ENCODE data around the gene OGFOD1. TPM values are rescaled to one million over a fixed set of nuclear protein-coding genes. Genes with fewer than 3 reads are reported as not detected.
A peak's percentile ranks its signal among the peaks of the same experiment; 100 is the strongest.

The OGFOD1 gene
- total and polyA plus RNA-seq, 2 of the 13 experiments (the other 11 are each of a cell fraction or from before 2014, with no cell fraction given) = 35.2 to 81.3 TPM

- no peak for TF ChIP-seq ZFP36 (IDR thresholded peaks at IDR 0.05; ENCODE audit: borderline replicate concordance, low read depth, low read length, partially characterized antibody)
- 0 out of 2 replicates have a peak, but pooled peaks have one; percentile 52 for TF ChIP-seq ZC3H13 (CRISPR knock-in tag; IDR thresholded peaks at IDR 0.05)
- TF ChIP-seq ZNF333 (CRISPR knock-in tag; IDR thresholded peaks at IDR 0.05; ENCODE audit: borderline replicate concordance) = no peak
- no peak for TF ChIP-seq YEATS4 (CRISPR knock-in tag; IDR thresholded peaks at IDR 0.05; ENCODE audit: borderline replicate concordance)
- no peak for TF ChIP-seq ZNF577 (CRISPR knock-in tag; IDR thresholded peaks at IDR 0.05; ENCODE audit: borderline replicate concordance, low read depth)
- no peak for TF ChIP-seq GLMP (CRISPR knock-in tag; IDR thresholded peaks at IDR 0.05; ENCODE audit: borderline replicate concordance)
- no peak for TF ChIP-seq ZNF576 (CRISPR knock-in tag; IDR thresholded peaks at IDR 0.05)
- no peak for TF ChIP-seq MATR3 (CRISPR knock-in tag; IDR thresholded peaks at IDR 0.05)
- no peak for TF ChIP-seq SIN3B (IDR thresholded peaks at IDR 0.05; ENCODE audit: low read length)
- peak; percentile 64 for TF ChIP-seq ZNF770 (CRISPR knock-in tag; IDR thresholded peaks at IDR 0.05)
- TF ChIP-seq REXO4 (CRISPR knock-in tag; IDR thresholded peaks at IDR 0.05; ENCODE audit: borderline replicate concordance) = no peak
- TF ChIP-seq ZNF784 (CRISPR knock-in tag; IDR thresholded peaks at IDR 0.05; ENCODE audit: borderline replicate concordance) = no peak
- TF ChIP-seq SCMH1 (CRISPR knock-in tag; IDR thresholded peaks at IDR 0.05; ENCODE audit: borderline replicate concordance) = no peak
- peak; percentile 29; the same call in 1 of the 2 replicates for TF ChIP-seq ZSCAN31 (CRISPR knock-in tag; IDR thresholded peaks at IDR 0.05; ENCODE audit: low read depth)
- no peak for TF ChIP-seq NKX3-1 (CRISPR knock-in tag; IDR thresholded peaks at IDR 0.05)
- TF ChIP-seq ETV6 (CRISPR knock-in tag; conservative IDR thresholded peaks at IDR 0.05) = no peak
- TF ChIP-seq ZNF691 (CRISPR knock-in tag; IDR thresholded peaks at IDR 0.05; ENCODE audit: borderline replicate concordance, low read depth) = peak; percentile 13
- TF ChIP-seq STAG1 (CRISPR knock-in tag; IDR thresholded peaks at IDR 0.05) = no peak
- no peak for TF ChIP-seq HDAC6 (IDR thresholded peaks at IDR 0.05; ENCODE audit: low read depth, low read length)
- TF ChIP-seq AHR (CRISPR knock-in tag; IDR thresholded peaks at IDR 0.05) = no peak
- TF ChIP-seq ZFP36L1 (CRISPR knock-in tag; IDR thresholded peaks at IDR 0.05) = no peak
- TF ChIP-seq TGIF2 (CRISPR knock-in tag; IDR thresholded peaks at IDR 0.05) = peak; percentile 41; the same call in 1 of the 2 replicates
- TF ChIP-seq RFX3 (CRISPR knock-in tag; IDR thresholded peaks at IDR 0.05) = no peak
- TF ChIP-seq EP300 (IDR thresholded peaks at IDR 0.05; ENCODE audit: low read depth in 2 of 2, low read length in 2 of 2) = no peak
- TF ChIP-seq EP300 (CRISPR knock-in tag; IDR thresholded peaks at IDR 0.05; ENCODE audit: borderline replicate concordance) = no peak
- no peak for TF ChIP-seq ZNF761 (CRISPR knock-in tag; conservative IDR thresholded peaks at IDR 0.05)
- no peak for TF ChIP-seq KDM6A (CRISPR knock-in tag; IDR thresholded peaks at IDR 0.05; ENCODE audit: low read depth)
These were observed 924 bp upstream of the OGFOD1 start (continued) for GRCh38 chr16:56450275-56450985.

Data from HepG2 (cell line).